ENCODE results near the gene GLP2R. TPM values are rescaled to one million over a fixed set of nuclear protein-coding genes. Genes with fewer than 3 reads are reported as not detected.

The GLP2R gene
- polyA plus RNA-seq, 1 donor = not detected

GRCh38 chr17:9814337-9814945, 11.3 kb upstream of the GLP2R start:
- no peak for DNase-seq

DNA sequence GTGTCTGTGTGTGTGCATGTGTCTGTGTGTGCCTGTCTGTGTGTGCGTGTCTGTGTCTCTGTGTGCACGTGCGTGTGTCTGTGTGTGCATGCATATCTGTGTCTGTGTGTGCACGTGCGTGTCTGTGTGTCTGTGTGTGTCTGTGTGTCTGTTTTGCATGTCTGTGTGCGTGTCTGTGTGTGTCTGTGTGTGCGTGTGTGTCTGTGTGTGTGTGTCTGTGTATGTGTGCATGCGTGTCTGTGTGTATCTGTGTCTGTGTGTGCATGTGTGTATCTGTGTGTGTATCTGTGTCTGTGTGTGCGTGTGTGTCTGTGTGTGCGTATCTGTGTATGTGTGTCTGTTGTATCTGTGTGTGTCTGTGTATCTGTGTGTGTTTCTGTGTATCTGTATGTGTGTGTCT, 9.3 kb upstream of the GLP2R start:
- no peak for DNase-seq

GRCh38 chr17:9817086-9817485, 8.6 kb upstream of the GLP2R start:
- peak; percentile 20 for DNase-seq

DNA sequence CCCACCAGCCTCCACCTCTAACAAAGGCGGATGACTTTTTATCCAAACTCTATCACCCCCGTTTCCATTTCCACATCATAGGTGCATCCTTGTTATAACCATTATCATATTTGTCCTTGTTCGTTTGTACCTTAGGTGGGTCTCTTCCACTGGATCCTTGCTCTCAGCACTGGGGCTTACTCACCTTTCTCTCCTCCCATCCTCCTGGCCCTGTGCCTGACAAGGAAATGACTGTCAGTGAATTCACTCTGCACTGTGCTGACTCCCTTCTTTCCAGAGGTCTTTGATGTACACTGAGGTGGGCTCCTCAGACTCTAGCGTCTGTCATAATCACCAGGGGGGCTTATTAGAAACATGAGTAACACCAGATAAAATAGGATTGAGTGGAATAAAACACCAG, 7.0 kb upstream of the GLP2R start:
- no peak for DNase-seq

DNA sequence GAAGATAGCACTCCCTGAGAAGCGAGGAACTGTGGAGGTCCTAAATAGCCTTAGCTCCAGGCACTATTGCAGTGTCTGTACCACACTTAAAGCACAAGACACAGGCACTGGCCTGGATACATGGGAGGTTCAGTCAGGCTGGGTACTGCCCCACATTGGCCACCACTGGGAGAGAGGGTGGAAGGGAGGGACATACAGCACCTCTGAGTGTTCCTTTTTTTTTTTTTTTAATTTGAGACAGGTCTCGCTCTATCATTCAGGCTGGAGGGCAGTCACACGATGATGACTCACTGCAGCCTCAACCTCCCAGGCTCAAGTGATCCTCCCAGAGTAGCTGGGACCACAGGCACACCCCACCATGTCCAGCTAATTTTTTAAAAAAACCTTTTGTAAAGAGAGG, 5.3 kb upstream of the GLP2R start:
- DNase-seq = no peak

GRCh38 chr17:9821921-9822320, 3.8 kb upstream of the GLP2R start, which contains the start of gene GSG1L2:
Gene GSG1L2, minus strand, starts transcription at chr17:9822079. Its CDS starts 8 bp downstream, at chr17:9822071.
- DNase-seq = no peak

GRCh38 chr17:9824094-9824493, 1.6 kb upstream of the GLP2R start:
- DNase-seq = no peak

- no peak for DNase-seq
These were observed 856 bp upstream of the GLP2R start for GRCh38 chr17:9824797-9825338.

GRCh38 chr17:9828296-9829295, 2.9 kb downstream of the GLP2R start:
- no peak for DNase-seq

DNA sequence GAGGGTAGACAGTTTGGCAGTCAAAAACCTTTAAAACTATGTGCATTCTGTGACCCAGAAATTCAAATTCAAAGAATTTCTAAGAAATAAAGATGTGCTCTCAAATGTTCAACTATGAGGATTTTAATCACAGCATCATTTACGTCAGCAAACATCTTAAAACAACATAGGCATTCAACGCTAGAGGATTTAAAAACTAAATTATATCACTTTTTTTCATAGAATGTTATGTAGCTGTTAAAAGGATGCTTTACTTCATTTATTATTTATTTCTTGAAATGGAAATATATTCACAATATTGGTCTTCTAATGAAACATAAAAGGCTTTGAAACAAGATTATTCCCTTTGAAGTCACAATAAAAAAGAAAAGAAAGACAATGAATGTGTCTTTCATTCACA, 3.6 kb downstream of the GLP2R start:
- DNase-seq = no peak

- no peak for DNase-seq
These were observed 5.0 kb downstream of the GLP2R start for GRCh38 chr17:9830711-9831110.

GRCh38 chr17:9833922-9834321, 8.2 kb downstream of the GLP2R start:
- DNase-seq = no peak

GRCh38 chr17:9837551-9838471, 12.1 kb downstream of the GLP2R start:
- peak; percentile 26 for DNase-seq

- no peak for DNase-seq
These were observed 13.7 kb downstream of the GLP2R start for GRCh38 chr17:9839433-9839832.

DNA sequence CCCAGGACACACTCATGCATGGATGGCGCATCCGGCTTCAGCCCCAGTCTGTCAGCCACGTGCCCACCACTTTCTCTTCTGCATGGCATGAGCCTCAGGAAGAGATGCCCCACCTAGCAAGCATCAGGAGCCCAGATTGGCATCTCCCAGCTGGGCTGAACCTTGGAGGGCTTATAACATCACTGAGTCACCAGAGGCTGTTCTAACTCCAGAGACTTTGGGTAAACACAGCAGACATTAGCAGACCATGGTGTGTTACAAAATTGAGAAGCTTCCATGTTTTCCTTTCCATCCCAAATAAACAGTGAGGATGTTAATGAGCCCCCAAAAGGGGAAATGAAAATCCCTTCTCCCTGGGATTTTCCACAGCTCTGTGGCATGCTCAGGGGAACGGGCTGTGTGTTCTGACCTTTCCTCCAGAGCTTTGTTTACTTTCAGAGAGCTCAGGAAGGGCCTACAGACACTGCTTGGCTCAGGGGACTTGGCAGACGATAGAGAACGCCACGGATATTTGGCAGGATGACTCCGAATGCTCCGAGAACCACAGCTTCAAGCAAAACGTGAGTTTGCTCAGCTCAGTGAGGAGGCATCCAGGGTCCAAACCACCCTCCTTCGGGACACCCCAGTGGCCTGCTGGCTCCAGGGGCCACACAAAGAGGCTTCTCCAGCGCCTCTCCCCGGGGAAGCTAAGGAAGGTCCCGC, 16.5 kb downstream of the GLP2R start:
- no peak for DNase-seq

DNA sequence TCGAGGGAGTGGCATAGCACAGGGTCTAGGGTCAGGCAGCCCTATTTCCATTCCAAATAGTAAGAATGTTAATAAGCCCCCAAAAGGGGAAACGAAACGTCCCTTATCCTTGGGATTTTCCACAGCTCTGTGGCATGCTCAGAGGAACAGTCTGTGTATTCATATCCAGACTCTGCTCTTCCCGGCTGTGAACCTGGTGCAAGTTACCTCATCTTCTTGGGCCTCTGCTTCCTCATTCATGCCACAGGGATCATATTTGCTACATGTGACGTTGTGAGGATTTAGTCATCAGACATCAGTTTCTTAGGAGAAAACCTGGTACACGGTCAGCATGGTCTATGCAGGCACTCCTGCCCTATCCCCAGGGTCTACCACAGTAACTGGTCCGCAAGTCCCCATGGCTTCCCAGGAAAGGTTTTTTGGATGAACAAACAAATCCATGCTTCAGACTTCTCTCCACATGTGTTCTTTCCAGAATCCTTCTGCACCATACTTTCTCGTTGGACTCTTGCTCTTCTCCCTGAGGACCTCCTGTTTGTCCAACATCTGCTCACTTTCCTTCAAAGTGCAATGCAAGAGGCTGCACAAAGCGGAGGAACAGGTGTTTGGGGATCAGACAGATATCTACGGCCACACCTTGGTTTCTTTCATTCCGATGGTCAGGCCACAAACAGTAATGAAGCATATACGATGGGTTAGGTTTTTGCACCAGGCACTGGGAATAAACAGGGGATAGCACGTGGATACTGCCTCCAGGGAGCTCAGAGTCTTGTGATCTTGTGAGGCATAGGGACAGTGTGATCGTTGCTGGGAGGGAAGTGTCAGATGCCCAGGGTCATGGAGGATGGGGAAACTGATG, 17.7 kb downstream of the GLP2R start:
- DNase-seq = no peak

DNA sequence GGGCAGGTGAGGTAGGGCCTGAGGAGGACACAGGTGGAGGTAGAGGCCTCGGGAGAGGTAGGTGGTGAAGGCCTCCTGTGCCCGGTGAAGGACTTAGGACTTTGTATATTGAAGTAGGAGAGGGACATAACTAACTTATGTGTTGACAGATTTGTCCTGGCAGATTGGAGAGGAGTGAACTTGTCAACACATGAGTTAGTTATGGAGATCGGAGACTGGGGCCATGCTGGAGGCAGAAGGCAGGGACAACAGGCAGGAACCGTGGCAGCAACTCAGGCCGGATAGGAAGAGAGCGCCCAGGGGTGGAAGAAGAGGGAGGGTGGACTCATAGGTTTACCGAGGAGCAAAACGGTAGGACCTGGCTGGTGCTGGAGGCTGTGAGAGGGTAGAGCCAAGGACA, 18.4 kb downstream of the GLP2R start:
- no peak for DNase-seq

GRCh38 chr17:9845306-9845705, 19.6 kb downstream of the GLP2R start:
- no peak for DNase-seq

DNA sequence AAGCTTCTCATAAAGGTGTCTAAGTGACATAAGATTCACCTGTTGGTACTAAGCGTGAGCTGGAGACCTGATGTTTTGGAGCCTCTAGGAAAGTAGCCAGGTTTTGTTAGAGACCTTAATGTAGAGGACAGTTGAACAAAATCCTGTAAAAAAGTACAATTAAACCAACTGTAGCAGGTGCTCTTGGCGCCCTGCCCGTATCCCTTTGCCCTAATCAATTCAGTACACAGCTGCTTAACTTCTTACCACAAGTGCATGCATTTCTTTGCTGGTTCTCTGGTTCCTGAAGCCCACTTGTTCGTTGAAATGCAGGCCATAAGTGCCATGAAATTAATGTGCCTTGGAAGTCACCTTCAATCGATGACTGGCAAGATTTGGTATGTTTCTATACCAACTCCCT, 24.4 kb downstream of the GLP2R start:
- no peak for DNase-seq

- DNase-seq = no peak
These were observed 28.5 kb downstream of the GLP2R start for GRCh38 chr17:9854255-9854654.

- no peak for DNase-seq
These were observed 29.3 kb downstream of the GLP2R start for GRCh38 chr17:9855036-9855435.

All from hindlimb muscle (tissue), 1 donor.